Measurements from ENCODE around the gene SPEN. TPM values are rescaled to one million over a fixed set of nuclear protein-coding genes. Genes with fewer than 3 reads are reported as not detected.
"Not testable (repeated sequence)": the region's sequence is repeated elsewhere in the genome, so short reads cannot be mapped to it uniquely, and the experiment has no call there.

The SPEN gene
- polyA plus RNA-seq, 1 donor from 2014 or later = 7.1 TPM

DNA sequence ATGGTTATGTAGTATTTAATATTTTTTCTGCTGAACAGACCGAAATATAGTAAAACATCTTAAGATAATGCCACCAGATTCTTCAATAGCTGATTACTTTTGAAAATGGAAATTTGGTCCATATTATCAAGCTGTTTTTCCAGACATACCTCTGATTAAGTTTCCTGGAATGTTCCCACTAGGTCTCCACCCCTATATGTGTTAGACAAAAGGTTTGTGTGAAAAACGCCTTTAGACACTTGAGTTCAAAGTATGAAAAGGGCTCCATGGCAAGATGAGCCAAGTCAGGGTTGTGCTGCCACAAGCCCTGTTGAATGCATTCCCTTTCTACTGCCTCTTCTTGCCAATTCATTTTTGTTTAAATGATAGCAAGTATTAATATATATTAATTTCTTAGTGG lies 75.7 kb downstream of the SPEN start:
- TF ChIP-seq EZH2 (IDR thresholded peaks at IDR 0.05; ENCODE audit: borderline replicate concordance, insufficient read depth, low read length, poor library complexity, severe bottlenecking) = no peak
- no peak for TF ChIP-seq RAD21 (conservative IDR thresholded peaks at IDR 0.05)
- TF ChIP-seq, protein P1, sequence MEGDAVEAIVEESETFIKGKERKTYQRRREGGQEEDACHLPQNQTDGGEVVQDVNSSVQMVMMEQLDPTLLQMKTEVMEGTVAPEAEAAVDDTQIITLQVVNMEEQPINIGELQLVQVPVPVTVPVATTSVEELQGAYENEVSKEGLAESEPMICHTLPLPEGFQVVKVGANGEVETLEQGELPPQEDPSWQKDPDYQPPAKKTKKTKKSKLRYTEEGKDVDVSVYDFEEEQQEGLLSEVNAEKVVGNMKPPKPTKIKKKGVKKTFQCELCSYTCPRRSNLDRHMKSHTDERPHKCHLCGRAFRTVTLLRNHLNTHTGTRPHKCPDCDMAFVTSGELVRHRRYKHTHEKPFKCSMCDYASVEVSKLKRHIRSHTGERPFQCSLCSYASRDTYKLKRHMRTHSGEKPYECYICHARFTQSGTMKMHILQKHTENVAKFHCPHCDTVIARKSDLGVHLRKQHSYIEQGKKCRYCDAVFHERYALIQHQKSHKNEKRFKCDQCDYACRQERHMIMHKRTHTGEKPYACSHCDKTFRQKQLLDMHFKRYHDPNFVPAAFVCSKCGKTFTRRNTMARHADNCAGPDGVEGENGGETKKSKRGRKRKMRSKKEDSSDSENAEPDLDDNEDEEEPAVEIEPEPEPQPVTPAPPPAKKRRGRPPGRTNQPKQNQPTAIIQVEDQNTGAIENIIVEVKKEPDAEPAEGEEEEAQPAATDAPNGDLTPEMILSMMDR (IDR thresholded peaks at IDR 0.05; ENCODE audit: poor library complexity, severe bottlenecking) = no peak
- TF ChIP-seq POLR2AphosphoS5 (IDR thresholded peaks at IDR 0.05) = no peak
- TF ChIP-seq TAF1 (IDR thresholded peaks at IDR 0.05; ENCODE audit: low read depth) = no peak
- TF ChIP-seq, protein P2, sequence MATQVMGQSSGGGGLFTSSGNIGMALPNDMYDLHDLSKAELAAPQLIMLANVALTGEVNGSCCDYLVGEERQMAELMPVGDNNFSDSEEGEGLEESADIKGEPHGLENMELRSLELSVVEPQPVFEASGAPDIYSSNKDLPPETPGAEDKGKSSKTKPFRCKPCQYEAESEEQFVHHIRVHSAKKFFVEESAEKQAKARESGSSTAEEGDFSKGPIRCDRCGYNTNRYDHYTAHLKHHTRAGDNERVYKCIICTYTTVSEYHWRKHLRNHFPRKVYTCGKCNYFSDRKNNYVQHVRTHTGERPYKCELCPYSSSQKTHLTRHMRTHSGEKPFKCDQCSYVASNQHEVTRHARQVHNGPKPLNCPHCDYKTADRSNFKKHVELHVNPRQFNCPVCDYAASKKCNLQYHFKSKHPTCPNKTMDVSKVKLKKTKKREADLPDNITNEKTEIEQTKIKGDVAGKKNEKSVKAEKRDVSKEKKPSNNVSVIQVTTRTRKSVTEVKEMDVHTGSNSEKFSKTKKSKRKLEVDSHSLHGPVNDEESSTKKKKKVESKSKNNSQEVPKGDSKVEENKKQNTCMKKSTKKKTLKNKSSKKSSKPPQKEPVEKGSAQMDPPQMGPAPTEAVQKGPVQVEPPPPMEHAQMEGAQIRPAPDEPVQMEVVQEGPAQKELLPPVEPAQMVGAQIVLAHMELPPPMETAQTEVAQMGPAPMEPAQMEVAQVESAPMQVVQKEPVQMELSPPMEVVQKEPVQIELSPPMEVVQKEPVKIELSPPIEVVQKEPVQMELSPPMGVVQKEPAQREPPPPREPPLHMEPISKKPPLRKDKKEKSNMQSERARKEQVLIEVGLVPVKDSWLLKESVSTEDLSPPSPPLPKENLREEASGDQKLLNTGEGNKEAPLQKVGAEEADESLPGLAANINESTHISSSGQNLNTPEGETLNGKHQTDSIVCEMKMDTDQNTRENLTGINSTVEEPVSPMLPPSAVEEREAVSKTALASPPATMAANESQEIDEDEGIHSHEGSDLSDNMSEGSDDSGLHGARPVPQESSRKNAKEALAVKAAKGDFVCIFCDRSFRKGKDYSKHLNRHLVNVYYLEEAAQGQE (IDR thresholded peaks at IDR 0.05; ENCODE audit: borderline replicate concordance) = no peak
- TF ChIP-seq MXI1 (conservative IDR thresholded peaks at IDR 0.05; ENCODE audit: poor library complexity, severe bottlenecking) = no peak
- Histone ChIP-seq H4K20me1 (ENCODE audit: insufficient read depth) (no peaks in the 10 kb centered on the region), H3K27me3 (ENCODE audit: insufficient read depth, low read depth, low read length) (no peaks in the 10 kb centered on the region), H3K9me2 (ENCODE audit: insufficient read depth, low read length) (no peaks in the 10 kb centered on the region), H3F3A (ENCODE audit: insufficient read depth, low read length, poor library complexity, severe bottlenecking) (no peaks in the 10 kb centered on the region), H3K9me3 (ENCODE audit: low read length) (no peaks in the 10 kb centered on the region), H3K4me2 (ENCODE audit: low read length) (no peak overlapping the region), H3K36me3 (ENCODE audit: insufficient read depth, low read length) (peaks cover 9% of the 10 kb centered on the region), H3K27ac (ENCODE audit: low read length) (no peak overlapping the region), H3K79me2 (replicated peaks; ENCODE audit: insufficient read depth, low read length) (no peaks in the 10 kb centered on the region), H3K9ac (ENCODE audit: low read length) (no peak overlapping the region), H3K4me3 (ENCODE audit: low read length) (no peak overlapping the region), H2AFZ (ENCODE audit: low read depth, low read length) (no peak overlapping the region)

DNA sequence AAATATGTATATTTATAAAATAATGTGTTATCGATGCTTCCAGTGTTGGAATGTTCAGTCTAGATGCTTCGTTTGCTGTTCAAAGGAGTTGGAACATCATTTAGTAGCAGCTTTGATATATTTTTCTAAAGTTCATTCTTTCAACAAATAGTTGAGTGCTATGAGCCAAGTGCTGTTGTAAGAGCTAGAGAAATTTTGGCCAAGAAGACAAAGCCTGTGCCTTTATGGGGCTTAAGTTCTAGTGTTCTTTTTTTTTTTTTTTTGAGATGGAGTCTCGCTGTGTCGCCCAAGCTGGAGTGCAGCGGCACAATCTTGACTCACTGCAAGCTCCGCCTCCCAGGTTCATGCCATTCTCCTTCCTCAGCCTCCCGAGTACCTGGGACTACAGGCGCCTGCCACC lies 78.9 kb downstream of the SPEN start:
- not testable (repeated sequence) for H3K79me2 ChIP-seq (replicated peaks; ENCODE audit: insufficient read depth, low read length); H3K9me2 ChIP-seq (ENCODE audit: insufficient read depth, low read length); H2AFZ ChIP-seq (ENCODE audit: low read depth, low read length); H3K9me3 ChIP-seq (ENCODE audit: low read length); H3K27me3 ChIP-seq (ENCODE audit: insufficient read depth, low read depth, low read length); H3F3A ChIP-seq (ENCODE audit: insufficient read depth, low read length, poor library complexity, severe bottlenecking); H4K20me1 ChIP-seq (ENCODE audit: insufficient read depth); H3K27ac ChIP-seq (ENCODE audit: low read length); H3K9ac ChIP-seq (ENCODE audit: low read length); H3K4me2 ChIP-seq (ENCODE audit: low read length); H3K4me3 ChIP-seq (ENCODE audit: low read length)
- peaks cover 24% of the 10 kb centered on the region for H3K36me3 ChIP-seq (ENCODE audit: insufficient read depth, low read length)

DNA sequence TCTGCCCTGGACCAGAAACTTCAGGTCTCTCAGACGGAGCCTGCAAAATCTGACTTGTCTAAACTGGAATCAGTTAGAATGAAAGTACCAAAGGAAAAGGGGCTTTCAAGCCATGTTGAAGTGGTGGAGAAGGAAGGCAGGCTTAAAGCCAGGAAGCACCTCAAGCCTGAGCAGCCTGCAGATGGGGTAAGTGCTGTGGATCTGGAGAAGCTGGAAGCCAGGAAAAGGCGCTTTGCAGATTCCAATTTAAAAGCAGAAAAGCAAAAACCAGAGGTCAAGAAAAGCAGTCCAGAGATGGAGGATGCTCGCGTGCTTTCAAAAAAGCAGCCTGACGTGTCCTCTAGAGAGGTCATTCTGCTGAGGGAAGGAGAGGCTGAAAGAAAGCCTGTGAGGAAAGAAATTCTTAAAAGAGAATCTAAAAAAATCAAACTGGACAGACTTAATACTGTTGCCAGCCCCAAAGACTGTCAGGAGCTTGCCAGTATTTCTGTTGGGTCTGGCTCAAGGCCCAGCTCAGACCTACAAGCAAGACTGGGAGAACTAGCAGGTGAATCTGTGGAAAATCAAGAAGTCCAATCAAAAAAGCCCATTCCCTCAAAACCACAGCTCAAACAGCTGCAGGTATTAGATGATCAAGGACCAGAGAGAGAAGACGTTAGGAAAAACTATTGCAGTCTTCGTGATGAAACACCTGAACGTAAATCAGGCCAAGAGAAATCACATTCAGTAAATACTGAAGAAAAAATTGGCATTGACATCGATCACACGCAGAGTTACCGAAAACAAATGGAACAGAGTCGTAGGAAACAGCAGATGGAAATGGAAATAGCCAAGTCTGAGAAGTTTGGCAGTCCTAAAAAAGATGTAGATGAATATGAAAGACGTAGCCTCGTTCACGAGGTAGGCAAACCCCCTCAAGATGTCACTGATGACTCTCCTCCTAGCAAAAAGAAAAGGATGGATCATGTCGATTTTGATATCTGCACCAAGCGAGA lies 81.8 kb downstream of the SPEN start:
- Histone ChIP-seq H3K9ac (ENCODE audit: low read length) (no peak overlapping the region), H3F3A (ENCODE audit: insufficient read depth, low read length, poor library complexity, severe bottlenecking) (no peaks in the 10 kb centered on the region), H4K20me1 (ENCODE audit: insufficient read depth) (no peaks in the 10 kb centered on the region), H3K79me2 (replicated peaks; ENCODE audit: insufficient read depth, low read length) (peaks cover 4% of the 10 kb centered on the region), H3K4me2 (ENCODE audit: low read length) (no peak overlapping the region), H3K4me3 (ENCODE audit: low read length) (no peak overlapping the region), H2AFZ (ENCODE audit: low read depth, low read length) (no peak overlapping the region), H3K9me3 (ENCODE audit: low read length) (no peaks in the 10 kb centered on the region), H3K9me2 (ENCODE audit: insufficient read depth, low read length) (no peaks in the 10 kb centered on the region), H3K27me3 (ENCODE audit: insufficient read depth, low read depth, low read length) (no peaks in the 10 kb centered on the region), H3K36me3 (ENCODE audit: insufficient read depth, low read length) (peaks cover 15% of the 10 kb centered on the region), H3K27ac (ENCODE audit: low read length) (no peak overlapping the region)
- TF ChIP-seq, protein P1 (IDR thresholded peaks at IDR 0.05; ENCODE audit: poor library complexity, severe bottlenecking) = no peak
- TF ChIP-seq MXI1 (conservative IDR thresholded peaks at IDR 0.05; ENCODE audit: poor library complexity, severe bottlenecking) (no peak), EP300 (conservative IDR thresholded peaks at IDR 0.05; ENCODE audit: poor library complexity, severe bottlenecking) (no peak), POLR2AphosphoS5 (IDR thresholded peaks at IDR 0.05) (no peak), RAD21 (conservative IDR thresholded peaks at IDR 0.05) (no peak), SMC3 (conservative IDR thresholded peaks at IDR 0.05; ENCODE audit: poor library complexity) (no peak), TAF1 (IDR thresholded peaks at IDR 0.05; ENCODE audit: low read depth) (no peak)
- TF ChIP-seq, protein P2 (IDR thresholded peaks at IDR 0.05; ENCODE audit: borderline replicate concordance) = no peak

Data from neural cell (in vitro differentiated cells).